ENCODE measurements around the gene MLH3. TPM values are rescaled to one million over a fixed set of nuclear protein-coding genes. Genes with fewer than 3 reads are reported as not detected.
A peak's percentile ranks its signal among the peaks of the same experiment; 100 is the strongest.
"Not testable (repeated sequence)": the region's sequence is repeated elsewhere in the genome, so short reads cannot be mapped to it uniquely, and the experiment has no call there.

The MLH3 gene
- total RNA-seq, 6 donors from 2014 or later: 15.9 to 87.0 (median 24.5) TPM

DNA sequence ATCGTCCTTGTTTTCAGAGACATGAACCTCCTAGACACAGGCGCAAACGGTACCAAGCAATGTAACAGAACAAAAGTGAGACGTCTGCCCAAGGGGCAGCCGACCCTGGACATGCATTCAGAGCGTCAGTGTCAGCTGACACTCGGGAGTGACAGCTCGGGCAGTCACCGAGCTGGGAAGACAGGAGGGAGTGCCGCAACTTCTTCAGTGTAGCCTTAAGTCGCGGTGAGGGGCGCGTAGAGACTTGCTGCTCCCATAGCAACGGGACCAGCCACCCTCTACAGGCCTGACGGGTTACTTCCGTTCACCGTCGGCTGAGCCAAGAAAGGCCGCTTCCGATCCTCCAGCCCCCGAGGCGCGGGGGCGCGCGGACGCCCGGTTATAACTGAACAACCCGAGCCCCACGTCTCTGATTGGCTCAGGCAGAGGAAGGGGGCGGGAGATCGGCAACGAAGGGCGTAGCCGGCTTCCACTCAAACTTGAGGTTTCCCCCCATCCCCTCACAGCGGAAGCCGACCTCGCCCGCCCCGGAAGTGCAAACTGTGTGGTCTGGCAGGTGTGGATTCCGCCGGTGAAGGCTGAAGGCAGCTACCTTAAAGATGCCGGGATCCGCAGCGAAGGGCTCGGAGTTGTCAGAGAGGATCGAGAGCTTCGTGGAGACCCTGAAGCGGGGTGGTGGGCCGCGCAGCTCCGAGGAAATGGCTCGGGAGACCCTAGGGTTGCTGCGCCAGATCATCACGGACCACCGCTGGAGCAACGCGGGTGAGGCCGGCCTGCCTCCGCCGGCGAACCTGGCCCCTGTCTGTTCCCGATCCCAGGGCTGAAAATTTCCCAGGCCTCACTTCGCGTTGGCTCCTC, 48.6 kb downstream of the MLH3 start, which contains the start of gene EIF2B2:
EIF2B2 (plus strand) TSS at position 530 of the 858 bp plus-strand sequence; CDS start at position 600, 70 bp downstream.
- DNase-seq: peak; percentile 98 to 99
- peak; percentile 99 for ATAC-seq (ENCODE audit: low FRiP score in 2 of 2)
- Histone ChIP-seq H3K27ac (peak within 1 kb of the TSS; percentile 83 to 92 (median 84)), H3K27me3 (no peaks in the 10 kb centered on the region), H3K4me1 (peaks cover 10 to 33% (median 14%) of the 10 kb centered on the region in 4 donors), H3K36me3 (peaks cover 15 to 31% (median 25%) of the 10 kb centered on the region in 4 donors), H3K9me3 (no peaks in the 10 kb centered on the region), H3K4me3 (peak within 1 kb of the TSS; percentile 67 to 96 (median 92))
- WGBS, 2 donors: 1% methylated on average over 31 to 56 of the region's 66 CpGs
- TF ChIP-seq POLR2AphosphoS5 (IDR thresholded peaks at IDR 0.05): peak; percentile 74 to 75
- no peak for TF ChIP-seq EP300 (IDR thresholded peaks at IDR 0.05)
- peak in 3 of 4 donors; percentile 37 to 80 (median 80) for TF ChIP-seq POLR2A (IDR thresholded peaks at IDR 0.05)
- TF ChIP-seq, protein P1, sequence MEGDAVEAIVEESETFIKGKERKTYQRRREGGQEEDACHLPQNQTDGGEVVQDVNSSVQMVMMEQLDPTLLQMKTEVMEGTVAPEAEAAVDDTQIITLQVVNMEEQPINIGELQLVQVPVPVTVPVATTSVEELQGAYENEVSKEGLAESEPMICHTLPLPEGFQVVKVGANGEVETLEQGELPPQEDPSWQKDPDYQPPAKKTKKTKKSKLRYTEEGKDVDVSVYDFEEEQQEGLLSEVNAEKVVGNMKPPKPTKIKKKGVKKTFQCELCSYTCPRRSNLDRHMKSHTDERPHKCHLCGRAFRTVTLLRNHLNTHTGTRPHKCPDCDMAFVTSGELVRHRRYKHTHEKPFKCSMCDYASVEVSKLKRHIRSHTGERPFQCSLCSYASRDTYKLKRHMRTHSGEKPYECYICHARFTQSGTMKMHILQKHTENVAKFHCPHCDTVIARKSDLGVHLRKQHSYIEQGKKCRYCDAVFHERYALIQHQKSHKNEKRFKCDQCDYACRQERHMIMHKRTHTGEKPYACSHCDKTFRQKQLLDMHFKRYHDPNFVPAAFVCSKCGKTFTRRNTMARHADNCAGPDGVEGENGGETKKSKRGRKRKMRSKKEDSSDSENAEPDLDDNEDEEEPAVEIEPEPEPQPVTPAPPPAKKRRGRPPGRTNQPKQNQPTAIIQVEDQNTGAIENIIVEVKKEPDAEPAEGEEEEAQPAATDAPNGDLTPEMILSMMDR (IDR thresholded peaks at IDR 0.05): peak in 4 of 6 experiments; percentile 55 to 62 (median 60)

- peak overlapping the region in 3 of 4 donors; percentile 67 to 95 (median 90) for H3K4me3 ChIP-seq
- no peak for ATAC-seq (ENCODE audit: low FRiP score in 2 of 2)
Measured at GRCh38 chr14:75001899-75002298, 49.4 kb downstream of the MLH3 start.

GRCh38 chr14:75001261-75001660, 50.0 kb downstream of the MLH3 start:
- peaks cover 10 to 33% (median 14%) of the 10 kb centered on the region in 4 donors for H3K4me1 ChIP-seq
- H3K36me3 ChIP-seq: peaks cover 5 to 17% (median 12%) of the 10 kb centered on the region in 4 donors
- H3K27me3 ChIP-seq: no peaks in the 10 kb centered on the region
- DNase-seq: no peak
- ATAC-seq (ENCODE audit: low FRiP score in 2 of 2): no peak
- TF ChIP-seq EP300 (IDR thresholded peaks at IDR 0.05): no peak
- H3K4me3 ChIP-seq: no peak overlapping the region
- 92 to 100% methylated on average over 2 of the region's 2 CpGs for WGBS, 2 donors
- no peaks in the 10 kb centered on the region for H3K9me3 ChIP-seq
- H3K27ac ChIP-seq: no peak overlapping the region

More at GRCh38 chr14:75001899-75002298, 49.4 kb downstream of the MLH3 start:
- H3K27me3 ChIP-seq: no peaks in the 10 kb centered on the region
- TF ChIP-seq POLR2A (IDR thresholded peaks at IDR 0.05): no peak
- TF ChIP-seq EP300 (IDR thresholded peaks at IDR 0.05): no peak
- TF ChIP-seq, protein P1 (IDR thresholded peaks at IDR 0.05): no peak
- TF ChIP-seq POLR2AphosphoS5 (IDR thresholded peaks at IDR 0.05): no peak
- DNase-seq: no peak
- peak overlapping the region; percentile 83 to 92 (median 84) for H3K27ac ChIP-seq
- no peaks in the 10 kb centered on the region for H3K9me3 ChIP-seq
- H3K4me1 ChIP-seq: peaks cover 10 to 33% (median 14%) of the 10 kb centered on the region in 4 donors
- H3K36me3 ChIP-seq: peaks cover 11 to 24% (median 18%) of the 10 kb centered on the region in 4 donors
- 98 to 100% methylated on average over 1 of the region's 1 CpG for WGBS, 2 donors

- not testable (repeated sequence) for ATAC-seq (ENCODE audit: low FRiP score in 2 of 2); DNase-seq; H3K4me1 ChIP-seq; H3K9me3 ChIP-seq; H3K27ac ChIP-seq; H3K27me3 ChIP-seq; H3K4me3 ChIP-seq; H3K36me3 ChIP-seq
- 96 to 100% methylated on average over 3 to 6 of the region's 7 CpGs for WGBS, 2 donors
Measured at GRCh38 chr14:74995781-74996180, 55.5 kb downstream of the MLH3 start.

DNA sequence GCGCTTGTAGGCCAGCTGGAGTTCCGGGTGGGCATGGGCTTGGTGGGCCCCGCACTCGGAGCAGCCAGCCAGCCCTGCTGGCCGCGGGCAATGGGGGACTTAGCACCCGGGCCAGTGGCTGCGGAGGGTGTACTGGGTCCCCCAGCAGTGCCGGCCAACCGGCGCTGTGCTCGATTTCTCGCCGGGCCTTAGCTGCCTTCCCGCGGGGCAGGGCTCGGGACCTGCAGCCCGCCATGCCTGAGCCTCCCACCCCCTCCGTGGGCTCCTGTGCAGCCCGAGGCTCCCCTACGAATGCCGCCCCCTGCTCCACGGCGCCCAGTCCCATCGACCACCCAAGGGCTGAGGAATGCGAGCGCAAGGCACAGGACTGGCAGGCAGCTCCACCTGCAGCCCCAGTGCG, 57.1 kb downstream of the MLH3 start:
- DNase-seq: peak in 1 of 2 donors; percentile 71
- H3K9me3 ChIP-seq, H3K4me3 ChIP-seq: not testable (repeated sequence)

DNA sequence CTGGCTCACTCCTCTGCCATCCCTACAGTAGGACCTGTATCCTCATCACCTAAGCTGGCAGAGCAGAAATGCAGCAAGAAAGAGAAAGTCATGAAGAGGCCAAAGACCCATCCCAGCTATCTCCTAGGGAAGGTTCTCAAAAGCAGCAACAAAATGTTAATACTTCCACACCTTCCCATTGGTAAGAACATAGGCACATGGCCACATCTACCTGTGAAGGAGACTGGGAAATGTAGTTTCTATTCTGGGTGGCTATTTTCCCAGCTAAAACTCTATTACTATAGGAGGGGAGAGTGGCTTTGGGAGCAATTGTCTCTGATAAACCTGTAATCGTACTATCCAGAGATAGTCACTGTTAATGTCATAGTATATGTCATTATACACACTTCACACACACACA, 62.3 kb downstream of the MLH3 start:
- TF ChIP-seq EP300 (IDR thresholded peaks at IDR 0.05) (no peak), POLR2AphosphoS5 (IDR thresholded peaks at IDR 0.05) (no peak), POLR2A (IDR thresholded peaks at IDR 0.05) (no peak)
- TF ChIP-seq, protein P1 (IDR thresholded peaks at IDR 0.05): no peak
- no peak overlapping the region for H3K4me3 ChIP-seq
- H3K27ac ChIP-seq: no peak overlapping the region
- DNase-seq (no peak), ATAC-seq (ENCODE audit: low FRiP score in 2 of 2) (no peak)
- H3K9me3 ChIP-seq: no peaks in the 10 kb centered on the region
- H3K36me3 ChIP-seq: no peaks in the 10 kb centered on the region
- WGBS, 2 donors: 91 to 93% methylated on average over 1 of the region's 1 CpG
- no peaks in the 10 kb centered on the region for H3K4me1 ChIP-seq
- no peaks in the 10 kb centered on the region for H3K27me3 ChIP-seq

More for the DNA sequence above, 57.1 kb downstream of the MLH3 start:
- not testable (repeated sequence) for H3K4me1 ChIP-seq; ATAC-seq (ENCODE audit: low FRiP score in 2 of 2); H3K36me3 ChIP-seq; H3K27me3 ChIP-seq; H3K27ac ChIP-seq
- 80 to 83% methylated on average over 1 of the region's 28 CpGs for WGBS, 2 donors

Data from upper lobe of left lung (tissue), 6 donors.